ENCODE data around the gene WDR53.

GRCh38 chr3:196504556-196504955 lies 63.8 kb downstream of the WDR53 start:
- TF ChIP-seq EZH2 (IDR thresholded peaks at IDR 0.05) (no peak), POLR2AphosphoS5 (IDR thresholded peaks at IDR 0.05; ENCODE audit: borderline replicate concordance, low read depth, low read length) (no peak), FOXP2 (optimal IDR thresholded peaks at IDR 0.05; ENCODE audit: control extremely low read depth, extremely low read length, insufficient read depth) (no peak)

All from SK-N-MC (cell line).